ENCODE measurements around the gene TMEM62. TPM values are rescaled to one million over a fixed set of nuclear protein-coding genes. Genes with fewer than 3 reads are reported as not detected.

The TMEM62 gene
- total and polyA plus RNA-seq, 2 donors from 2014 or later = 14.7 to 31.2 TPM

- intact Hi-C loops (cut with DNase I) = no loop called here
- DNase-seq (no peak), FAIRE-seq (no peak)
- no peak overlapping the region for H3K27ac ChIP-seq (ENCODE audit: low read depth in 2 of 2, low read length in 2 of 2)
- no peaks in the 10 kb centered on the region for H3K27me3 ChIP-seq (ENCODE audit: control insufficient read depth, insufficient read depth, low read length)
- no peak overlapping the region for H3K4me3 ChIP-seq (ENCODE audit: low read length in 3 of 3)
- H3K36me3 ChIP-seq (ENCODE audit: control insufficient read depth in 2 of 3, insufficient read depth in 3 of 3, low read length in 3 of 3) = no peaks in the 10 kb centered on the region
- TF ChIP-seq CTCF (IDR thresholded peaks at IDR 0.05; ENCODE audit: borderline replicate concordance, extremely low read depth, insufficient read depth) = no peak
- H3K9me3 ChIP-seq (ENCODE audit: control insufficient read depth in 2 of 3, insufficient read depth in 1 of 3, low read length in 3 of 3) = no peaks in the 10 kb centered on the region
- H3K4me1 ChIP-seq (ENCODE audit: control insufficient read depth in 2 of 3, insufficient read depth in 2 of 3, low read depth in 1 of 3, low read length in 3 of 3) = no peaks in the 10 kb centered on the region
- H3K9ac ChIP-seq (ENCODE audit: low read length in 3 of 3) = no peak overlapping the region
Measured at GRCh38 chr15:43206054-43206453, 72.7 kb downstream of the TMEM62 start.

GRCh38 chr15:43207024-43207423 is 73.6 kb downstream of the TMEM62 start:
- H3K9me3 ChIP-seq (ENCODE audit: control insufficient read depth in 2 of 3, insufficient read depth in 1 of 3, low read length in 3 of 3) = no peaks in the 10 kb centered on the region
- no peaks in the 10 kb centered on the region for H3K4me1 ChIP-seq (ENCODE audit: control insufficient read depth in 2 of 3, insufficient read depth in 2 of 3, low read depth in 1 of 3, low read length in 3 of 3)
- H3K4me3 ChIP-seq (ENCODE audit: low read length in 3 of 3) = no peak overlapping the region
- DNase-seq (no peak), FAIRE-seq (no peak)
- intact Hi-C loops (cut with DNase I) = no loop called here
- H3K36me3 ChIP-seq (ENCODE audit: control insufficient read depth in 2 of 3, insufficient read depth in 3 of 3, low read length in 3 of 3) = no peaks in the 10 kb centered on the region
- H3K9ac ChIP-seq (ENCODE audit: low read length in 3 of 3) = no peak overlapping the region
- TF ChIP-seq CTCF (IDR thresholded peaks at IDR 0.05; ENCODE audit: borderline replicate concordance, extremely low read depth, insufficient read depth) = no peak
- H3K27me3 ChIP-seq (ENCODE audit: control insufficient read depth, insufficient read depth, low read length) = no peaks in the 10 kb centered on the region
- H3K27ac ChIP-seq (ENCODE audit: low read depth in 2 of 2, low read length in 2 of 2) = no peak overlapping the region

- DNase-seq (no peak), FAIRE-seq (no peak)
- Histone ChIP-seq H3K36me3 (ENCODE audit: control insufficient read depth in 2 of 3, insufficient read depth in 3 of 3, low read length in 3 of 3) (no peaks in the 10 kb centered on the region), H3K27me3 (ENCODE audit: control insufficient read depth, insufficient read depth, low read length) (no peaks in the 10 kb centered on the region), H3K4me1 (ENCODE audit: control insufficient read depth in 2 of 3, insufficient read depth in 2 of 3, low read depth in 1 of 3, low read length in 3 of 3) (no peaks in the 10 kb centered on the region), H3K4me3 (ENCODE audit: low read length in 3 of 3) (no peak overlapping the region), H3K27ac (ENCODE audit: low read depth in 2 of 2, low read length in 2 of 2) (no peak overlapping the region), H3K9ac (ENCODE audit: low read length in 3 of 3) (no peak overlapping the region), H3K9me3 (ENCODE audit: control insufficient read depth in 2 of 3, insufficient read depth in 1 of 3, low read length in 3 of 3) (no peaks in the 10 kb centered on the region)
- intact Hi-C loops (cut with DNase I) = no loop called here
- TF ChIP-seq CTCF (IDR thresholded peaks at IDR 0.05; ENCODE audit: borderline replicate concordance, extremely low read depth, insufficient read depth) = no peak
Measured at GRCh38 chr15:43208052-43209002, 74.9 kb downstream of the TMEM62 start.

Measured in kidney (tissue), 14 donors.